ENCODE data around the gene CTSG. TPM values are rescaled to one million over a fixed set of nuclear protein-coding genes. Genes with fewer than 3 reads are reported as not detected.
"Not testable (repeated sequence)": the region's sequence is repeated elsewhere in the genome, so short reads cannot be mapped to it uniquely, and the experiment has no call there.

Gene CTSG
- total and polyA plus RNA-seq, 5 donors, result 0.46 to 2.1 (median 1.4) TPM; not detected in 2

GRCh38 chr14:24542346-24542936 is 33.6 kb downstream of the CTSG start:
- H3K27ac ChIP-seq (ENCODE audit: low read length), result no peak overlapping the region
- no peak overlapping the region for H3K4me3 ChIP-seq (ENCODE audit: low read length)
- no peaks in the 10 kb centered on the region for H3K27me3 ChIP-seq (ENCODE audit: control insufficient read depth, insufficient read depth)
- ATAC-seq (no peak), DNase-seq (no peak)
- H3K9me3 ChIP-seq (ENCODE audit: control insufficient read depth, low read length), result no peaks in the 10 kb centered on the region
- H3K4me1 ChIP-seq (ENCODE audit: control insufficient read depth, insufficient read depth, low read length), result no peaks in the 10 kb centered on the region
- intact Hi-C loops (cut with DNase I), result no loop called here
- WGBS, result 68% methylated on average over 2 of the region's 2 CpGs

- DNase-seq (no peak), ATAC-seq (no peak)
- Histone ChIP-seq H3K27me3 (ENCODE audit: control insufficient read depth, insufficient read depth) (no peaks in the 10 kb centered on the region), H3K4me1 (ENCODE audit: control insufficient read depth, insufficient read depth, low read length) (no peaks in the 10 kb centered on the region), H3K27ac (ENCODE audit: low read length) (no peak overlapping the region), H3K9me3 (ENCODE audit: control insufficient read depth, low read length) (no peaks in the 10 kb centered on the region), H3K4me3 (ENCODE audit: low read length) (no peak overlapping the region)
- intact Hi-C loops (cut with DNase I), result no loop called here
- WGBS, result 40% methylated on average over 1 of the region's 1 CpG
Measured at GRCh38 chr14:24535737-24536136, 40.3 kb downstream of the CTSG start.

- DNase-seq (no peak), ATAC-seq (no peak)
- no peak overlapping the region for H3K27ac ChIP-seq (ENCODE audit: low read length)
- 70% methylated on average over 3 of the region's 3 CpGs for WGBS
- H3K9me3 ChIP-seq (ENCODE audit: control insufficient read depth, low read length), result no peaks in the 10 kb centered on the region
- intact Hi-C loops (cut with DNase I), result no loop called here
- no peak overlapping the region for H3K4me3 ChIP-seq (ENCODE audit: low read length)
- H3K27me3 ChIP-seq (ENCODE audit: control insufficient read depth, insufficient read depth), result no peaks in the 10 kb centered on the region
- no peaks in the 10 kb centered on the region for H3K4me1 ChIP-seq (ENCODE audit: control insufficient read depth, insufficient read depth, low read length)
Measured at GRCh38 chr14:24534286-24534685, 41.8 kb downstream of the CTSG start.

GRCh38 chr14:24525877-24526620 is 50.0 kb downstream of the CTSG start:
- WGBS, result 74% methylated on average over 15 of the region's 15 CpGs
- ATAC-seq; H3K27ac ChIP-seq (ENCODE audit: low read length); H3K9me3 ChIP-seq (ENCODE audit: control insufficient read depth, low read length); intact Hi-C loops (cut with DNase I); H3K4me1 ChIP-seq (ENCODE audit: control insufficient read depth, insufficient read depth, low read length); H3K4me3 ChIP-seq (ENCODE audit: low read length); DNase-seq; H3K27me3 ChIP-seq (ENCODE audit: control insufficient read depth, insufficient read depth): not testable (repeated sequence)

Other genes with a start within 250 kb of the CTSG start
- gene ADCY4, start 241.2 kb downstream of the CTSG start, total RNA-seq, result 10 to 100 TPM; 24.1 to 45.3 (median 32.8) TPM
- gene ADCY4, start 241.2 kb downstream of the CTSG start, polyA plus RNA-seq, result 33.4 TPM
- gene RIPK3, start 236.3 kb downstream of the CTSG start, total RNA-seq, result 1 to 10 TPM; 2.9 to 7.0 (median 6.4) TPM
- gene RIPK3, start 236.3 kb downstream of the CTSG start, polyA plus RNA-seq, result 3.8 TPM
- gene NFATC4, start 208.1 kb downstream of the CTSG start, total RNA-seq, result 10 to 100 TPM; 15.7 to 40.0 (median 31.0) TPM
- 25.8 TPM for gene NFATC4, start 208.1 kb downstream of the CTSG start, polyA plus RNA-seq
- gene NYNRIN, start 177.2 kb downstream of the CTSG start, total RNA-seq, result 10 to 100 TPM in 2 of 4 donors, 1 to 10 TPM in 2; 9.3 to 12.0 (median 10.5) TPM
- gene NYNRIN, start 177.2 kb downstream of the CTSG start, polyA plus RNA-seq, result 5.1 TPM
- 1 to 10 TPM; 1.6 to 3.1 (median 2.7) TPM for gene CBLN3, start 146.6 kb downstream of the CTSG start, total RNA-seq
- gene CBLN3, start 146.6 kb downstream of the CTSG start, polyA plus RNA-seq, result 1.3 TPM
- 10 to 100 TPM; 23.4 to 27.7 (median 26.0) TPM for gene KHNYN, start 146.3 kb downstream of the CTSG start, total RNA-seq
- gene KHNYN, start 146.3 kb downstream of the CTSG start, polyA plus RNA-seq, result 19.1 TPM
- 100 to 1,000 TPM in 1 of 4 donors, 10 to 100 TPM in 3; 74.6 to 101 (median 94.4) TPM for gene SDR39U1, start 133.5 kb downstream of the CTSG start, total RNA-seq
- 128 TPM for gene SDR39U1, start 133.5 kb downstream of the CTSG start, polyA plus RNA-seq
- under 1 TPM in 1 of 4 donors, not detected in 3; 0.76 TPM for gene CMA1, start 68.0 kb downstream of the CTSG start, total RNA-seq
- gene CMA1, start 68.0 kb downstream of the CTSG start, polyA plus RNA-seq, result not detected
- 1 to 10 TPM in 1 of 4 donors, under 1 TPM in 2, not detected in 1; 0.56 to 2.0 (median 0.97) TPM for gene GZMH, start 33.4 kb upstream of the CTSG start, total RNA-seq
- 0.32 TPM for gene GZMH, start 33.4 kb upstream of the CTSG start, polyA plus RNA-seq
- under 1 TPM in 2 of 4 donors, not detected in 2; 0.38 to 0.71 TPM for gene GZMB, start 57.9 kb upstream of the CTSG start, total RNA-seq
- 0.95 TPM for gene GZMB, start 57.9 kb upstream of the CTSG start, polyA plus RNA-seq